IPS-NIHi7 (cell line): Measurements from ENCODE around the gene SLC35A2.
A peak's percentile ranks its signal among the peaks of the same experiment; 100 is the strongest.
"Not testable (repeated sequence)": the region's sequence is repeated elsewhere in the genome, so short reads cannot be mapped to it uniquely, and the experiment has no call there.

Source experiments
- DNase-seq: peaks from one replicate; pipeline ENCODE4 v3.0.0; 2012; ENCODE audit warnings: mixed read lengths; ENCODE audit errors: extremely low spot score

SLC35A2 gene

GRCh38 chrX:48902776-48903175, 8.7 kb downstream of the SLC35A2 start:
- DNase-seq = no peak

- DNase-seq = no peak
Observed at GRCh38 chrX:48902135-48902534, 9.3 kb downstream of the SLC35A2 start.

- DNase-seq = no peak
Observed at GRCh38 chrX:48901069-48901468, 10.4 kb downstream of the SLC35A2 start.

GRCh38 chrX:48899078-48899410, 12.4 kb downstream of the SLC35A2 start:
- DNase-seq = no peak

GRCh38 chrX:48897625-48898306, 13.7 kb downstream of the SLC35A2 start, which contains the start of the genes PQBP1 and TIMM17B:
Gene PQBP1 (plus strand): TSS chrX:48897930. CDS start chrX:48898510, 580 bp downstream.
Gene TIMM17B (minus strand): TSS chrX:48897768. CDS start chrX:48897749, 19 bp downstream.
- DNase-seq = peak; percentile 78

- DNase-seq = peak; percentile 53
Observed at GRCh38 chrX:48897157-48897624, 14.3 kb downstream of the SLC35A2 start.

- no peak for DNase-seq
Observed at GRCh38 chrX:48896611-48897011, 14.8 kb downstream of the SLC35A2 start.

- no peak for DNase-seq
Observed at GRCh38 chrX:48894891-48895290, 16.6 kb downstream of the SLC35A2 start.

GRCh38 chrX:48893556-48894348, 17.7 kb downstream of the SLC35A2 start:
- no peak for DNase-seq

- no peak for DNase-seq
Observed at GRCh38 chrX:48892896-48893295, 18.6 kb downstream of the SLC35A2 start.

GRCh38 chrX:48891402-48892288, 19.8 kb downstream of the SLC35A2 start:
- DNase-seq = peak; percentile 59

GRCh38 chrX:48890934-48891401, 20.5 kb downstream of the SLC35A2 start:
- DNase-seq = no peak

- peak; percentile 20 for DNase-seq
Observed at GRCh38 chrX:48890296-48890925, 21.0 kb downstream of the SLC35A2 start.

GRCh38 chrX:48886586-48886985, 24.9 kb downstream of the SLC35A2 start:
- not testable (repeated sequence) for DNase-seq

GRCh38 chrX:48883729-48884128, 27.7 kb downstream of the SLC35A2 start:
- DNase-seq = no peak

- DNase-seq = not testable (repeated sequence)
Observed at GRCh38 chrX:48876944-48877343, 34.5 kb downstream of the SLC35A2 start.

- not testable (repeated sequence) for DNase-seq
Observed at GRCh38 chrX:48872017-48872416, 39.4 kb downstream of the SLC35A2 start.

GRCh38 chrX:48864210-48864609, 47.2 kb downstream of the SLC35A2 start:
- no peak for DNase-seq

GRCh38 chrX:48854898-48855297, 56.5 kb downstream of the SLC35A2 start:
- DNase-seq = no peak

- DNase-seq = not testable (repeated sequence)
Observed at GRCh38 chrX:48854121-48854804, 57.2 kb downstream of the SLC35A2 start.

- not testable (repeated sequence) for DNase-seq
Observed at GRCh38 chrX:48853494-48853893, 58.0 kb downstream of the SLC35A2 start.
